Skeletal muscle satellite cell (primary cell): Measurements from ENCODE around the gene CLASP1.

Experiments
- H3K27me3 ChIP-seq: 2 replicates; pipeline ENCODE4 v1.7.0; 2013; ENCODE audit warnings: low read length; ENCODE audit not compliant: control insufficient read depth, insufficient read depth
- H3K36me3 ChIP-seq: 2 replicates; pipeline ENCODE4 v1.7.0; 2013; ENCODE audit warnings: mild to moderate bottlenecking, control low read depth, low read length; ENCODE audit not compliant: insufficient read depth
- H3K4me1 ChIP-seq: 2 replicates; pipeline ENCODE4 v1.7.0; 2013; ENCODE audit warnings: low read length; ENCODE audit not compliant: control insufficient read depth, insufficient read depth
- H3K4me2 ChIP-seq: 2 replicates; pipeline ENCODE4 v1.7.0; 2013; ENCODE audit warnings: mild to moderate bottlenecking, low read length
- H3K4me3 ChIP-seq: 2 replicates; pipeline ENCODE4 v1.7.0; 2013; ENCODE audit warnings: low read length
- H3K9ac ChIP-seq: 2 replicates; pipeline ENCODE4 v1.7.0; 2013; ENCODE audit warnings: mild to moderate bottlenecking, low read depth, low read length, moderate library complexity
- H3K9me3 ChIP-seq: replicated peaks from 2 replicates; pipeline ENCODE4 v1.7.0; 2013; ENCODE audit warnings: mild to moderate bottlenecking, control low read depth, low read length

Gene CLASP1

GRCh38 chr2:121372721-121373353 lies 276.4 kb downstream of the CLASP1 start:
- H3K4me3 ChIP-seq = no peak overlapping the region
- H3K9me3 ChIP-seq = no peaks in the 10 kb centered on the region
- no peak overlapping the region for H3K9ac ChIP-seq
- H3K36me3 ChIP-seq = peaks cover 48% of the 10 kb centered on the region
- H3K4me1 ChIP-seq = peaks cover 20% of the 10 kb centered on the region
- no peak overlapping the region for H3K4me2 ChIP-seq
- no peaks in the 10 kb centered on the region for H3K27me3 ChIP-seq

- Histone ChIP-seq H3K36me3 (peaks cover 49% of the 10 kb centered on the region), H3K4me3 (no peak overlapping the region), H3K4me1 (peaks cover 14% of the 10 kb centered on the region), H3K9me3 (no peaks in the 10 kb centered on the region), H3K9ac (no peak overlapping the region), H3K4me2 (no peak overlapping the region), H3K27me3 (no peaks in the 10 kb centered on the region)
These were observed 277.2 kb downstream of the CLASP1 start for GRCh38 chr2:121372082-121372481.

GRCh38 chr2:121368836-121369235 lies 280.4 kb downstream of the CLASP1 start:
- Histone ChIP-seq H3K27me3 (no peaks in the 10 kb centered on the region), H3K9me3 (no peaks in the 10 kb centered on the region), H3K4me3 (no peak overlapping the region), H3K4me1 (peaks cover 24% of the 10 kb centered on the region), H3K36me3 (peaks cover 48% of the 10 kb centered on the region), H3K4me2 (no peak overlapping the region), H3K9ac (no peak overlapping the region)

GRCh38 chr2:121368155-121368554 lies 281.1 kb downstream of the CLASP1 start:
- peaks cover 31% of the 10 kb centered on the region for H3K4me1 ChIP-seq
- H3K9me3 ChIP-seq = no peaks in the 10 kb centered on the region
- no peak overlapping the region for H3K4me3 ChIP-seq
- peaks cover 45% of the 10 kb centered on the region for H3K36me3 ChIP-seq
- H3K4me2 ChIP-seq = no peak overlapping the region
- H3K27me3 ChIP-seq = no peaks in the 10 kb centered on the region
- H3K9ac ChIP-seq = no peak overlapping the region

- H3K9ac ChIP-seq = no peak overlapping the region
- no peak overlapping the region for H3K4me2 ChIP-seq
- H3K27me3 ChIP-seq = no peaks in the 10 kb centered on the region
- peaks cover 39% of the 10 kb centered on the region for H3K4me1 ChIP-seq
- peaks cover 45% of the 10 kb centered on the region for H3K36me3 ChIP-seq
- H3K9me3 ChIP-seq = no peaks in the 10 kb centered on the region
- no peak overlapping the region for H3K4me3 ChIP-seq
These were observed 281.9 kb downstream of the CLASP1 start for GRCh38 chr2:121367246-121367900.

GRCh38 chr2:121366040-121366439 lies 283.2 kb downstream of the CLASP1 start:
- Histone ChIP-seq H3K9me3 (no peaks in the 10 kb centered on the region), H3K4me2 (no peak overlapping the region), H3K4me1 (peaks cover 52% of the 10 kb centered on the region), H3K9ac (no peak overlapping the region), H3K27me3 (no peaks in the 10 kb centered on the region), H3K36me3 (peaks cover 49% of the 10 kb centered on the region), H3K4me3 (no peak overlapping the region)

- no peaks in the 10 kb centered on the region for H3K27me3 ChIP-seq
- no peaks in the 10 kb centered on the region for H3K9me3 ChIP-seq
- H3K9ac ChIP-seq = no peak overlapping the region
- H3K4me2 ChIP-seq = no peak overlapping the region
- peaks cover 62% of the 10 kb centered on the region for H3K4me1 ChIP-seq
- H3K36me3 ChIP-seq = peaks cover 52% of the 10 kb centered on the region
- H3K4me3 ChIP-seq = no peak overlapping the region
These were observed 284.2 kb downstream of the CLASP1 start for GRCh38 chr2:121365061-121365460.

- Histone ChIP-seq H3K4me2 (peak overlapping the region; percentile 64), H3K9me3 (no peaks in the 10 kb centered on the region), H3K9ac (peak overlapping the region; percentile 55), H3K27me3 (no peaks in the 10 kb centered on the region), H3K36me3 (peaks cover 59% of the 10 kb centered on the region), H3K4me1 (peaks cover 74% of the 10 kb centered on the region), H3K4me3 (peak overlapping the region; percentile 12)
These were observed 285.4 kb downstream of the CLASP1 start for GRCh38 chr2:121363632-121364420.

- Histone ChIP-seq H3K36me3 (peaks cover 63% of the 10 kb centered on the region), H3K27me3 (no peaks in the 10 kb centered on the region), H3K9me3 (no peaks in the 10 kb centered on the region), H3K4me1 (peaks cover 78% of the 10 kb centered on the region), H3K9ac (no peak overlapping the region), H3K4me2 (no peak overlapping the region), H3K4me3 (no peak overlapping the region)
These were observed 286.5 kb downstream of the CLASP1 start for GRCh38 chr2:121362774-121363173.

GRCh38 chr2:121362226-121362625 lies 287.0 kb downstream of the CLASP1 start:
- Histone ChIP-seq H3K4me2 (no peak overlapping the region), H3K9me3 (no peaks in the 10 kb centered on the region), H3K9ac (no peak overlapping the region), H3K27me3 (no peaks in the 10 kb centered on the region), H3K4me1 (peaks cover 78% of the 10 kb centered on the region), H3K4me3 (no peak overlapping the region), H3K36me3 (peaks cover 64% of the 10 kb centered on the region)

GRCh38 chr2:121360566-121361300 lies 288.5 kb downstream of the CLASP1 start:
- H3K36me3 ChIP-seq = peaks cover 68% of the 10 kb centered on the region

More at GRCh38 chr2:121360566-121361300, 288.5 kb downstream of the CLASP1 start:
- Histone ChIP-seq H3K4me1 (peaks cover 73% of the 10 kb centered on the region), H3K9me3 (no peaks in the 10 kb centered on the region), H3K9ac (peak overlapping the region; percentile 49), H3K4me2 (peak overlapping the region; percentile 55), H3K27me3 (no peaks in the 10 kb centered on the region), H3K4me3 (no peak overlapping the region)
